DND-41 (cell line): ENCODE measurements around the gene TDRD12.

ENCODE experiments used
- ATAC-seq: fragments of 200-7000 bp; cut with Tn5 transposase; 3 replicates; pipeline ENCODE4 v1.9.1; 2021; ENCODE audit warnings: low read depth; ENCODE audit not compliant: insufficient read depth
- DNase-seq: peaks from one replicate; pipeline ENCODE4 v3.0.0-alpha.2; 2020
- H2AFZ ChIP-seq: 2 replicates; pipeline ENCODE4 v1.6.0; 2012; ENCODE audit warnings: low read depth, low read length
- H3K27ac ChIP-seq: 2 replicates; pipeline ENCODE4 v1.5.1; 2012; ENCODE audit warnings: low read length, inconsistent platforms
- H3K27me3 ChIP-seq: fragments of 200-600 bp; sonication (generic); 2 replicates; pipeline ENCODE4 v1.6.0; 2012; ENCODE audit warnings: low read length, mild to moderate bottlenecking, inconsistent platforms; ENCODE audit not compliant: insufficient read depth, poor library complexity
- H3K36me3 ChIP-seq: 2 replicates; pipeline ENCODE4 v1.5.1; 2012; ENCODE audit warnings: low read length, inconsistent platforms; ENCODE audit not compliant: insufficient read depth
- H3K4me1 ChIP-seq: 2 replicates; pipeline ENCODE4 v1.5.1; 2012; ENCODE audit warnings: mild to moderate bottlenecking, low read length; ENCODE audit not compliant: insufficient read depth
- H3K4me2 ChIP-seq: 2 replicates; pipeline ENCODE4 v1.6.0; 2012; ENCODE audit warnings: mild to moderate bottlenecking, moderate library complexity, low read length, inconsistent platforms; ENCODE audit not compliant: insufficient read depth
- H3K4me3 ChIP-seq, 2 experiments: fragments of 200-600 bp in 1 of 2; shearing (Covaris generic) in 1 of 2; 2 replicates each; pipeline ENCODE4 v1.5.1; 2012 to 2016; ENCODE audit warnings: inconsistent platforms in 2 of 2, low read length in 2 of 2, mild to moderate bottlenecking in 2 of 2, low read depth in 1 of 2, moderate library complexity in 1 of 2
- H3K79me2 ChIP-seq: 2 replicates; pipeline ENCODE4 v1.6.0; 2012; ENCODE audit warnings: low read length, inconsistent platforms; ENCODE audit not compliant: insufficient read depth
- H3K9ac ChIP-seq: 2 replicates; pipeline ENCODE4 v1.6.0; 2012; ENCODE audit warnings: low read depth, mild to moderate bottlenecking, inconsistent platforms, low read length, moderate library complexity
- H3K9me3 ChIP-seq: 2 replicates; pipeline ENCODE4 v1.5.1; 2012; ENCODE audit warnings: low read length, moderate library complexity, mild to moderate bottlenecking, inconsistent platforms; ENCODE audit not compliant: insufficient read depth, severe bottlenecking
- H4K20me1 ChIP-seq: 2 replicates; pipeline ENCODE4 v1.6.0; 2012; ENCODE audit warnings: low read length; ENCODE audit not compliant: insufficient read depth
- CTCF ChIP-seq: IDR thresholded peaks from 2 replicates; pipeline ENCODE4 v1.5.1; 2012; ENCODE audit warnings: borderline replicate concordance, low read length, moderate library complexity, mild to moderate bottlenecking; ENCODE audit not compliant: poor library complexity, severe bottlenecking; ENCODE audit errors: extremely low read depth
- EZH2 ChIP-seq: IDR thresholded peaks from 3 replicates; pipeline ENCODE4 v1.6.1; 2012; ENCODE audit warnings: borderline replicate concordance, low read depth, mild to moderate bottlenecking, moderate library complexity, low read length, inconsistent platforms; ENCODE audit not compliant: severe bottlenecking

TDRD12 gene

GRCh38 chr19:32822916-32823746, 103.6 kb downstream of the TDRD12 start:
- no peaks in the 10 kb centered on the region for H3K9me3 ChIP-seq
- ATAC-seq: no peak

GRCh38 chr19:32823747-32824102, 104.2 kb downstream of the TDRD12 start:
- Histone ChIP-seq H3K4me3 (no peak overlapping the region), H3K27me3 (no peaks in the 10 kb centered on the region)

More at GRCh38 chr19:32822916-32823746, 103.6 kb downstream of the TDRD12 start:
- Histone ChIP-seq H2AFZ (no peak overlapping the region), H3K27ac (no peak overlapping the region), H3K4me1 (no peaks in the 10 kb centered on the region), H3K4me3 (no peak overlapping the region), H4K20me1 (0 out of 2 replicates have a peak, but pooled peaks cover 5% of the 10 kb centered on the region), H3K36me3 (no peaks in the 10 kb centered on the region), H3K9ac (no peak overlapping the region), H3K79me2 (no peaks in the 10 kb centered on the region), H3K4me2 (no peak overlapping the region), H3K27me3 (no peaks in the 10 kb centered on the region)
- no peak for TF ChIP-seq CTCF
- no peak for TF ChIP-seq EZH2
- DNase-seq: no peak

GRCh38 chr19:32824191-32824751, 104.7 kb downstream of the TDRD12 start:
- H3K4me1 ChIP-seq: no peaks in the 10 kb centered on the region
- TF ChIP-seq CTCF: no peak
- TF ChIP-seq EZH2: no peak
- H3K27me3 ChIP-seq: no peaks in the 10 kb centered on the region
- ATAC-seq (no peak), DNase-seq (no peak)
- no peak overlapping the region for H3K27ac ChIP-seq
- H2AFZ ChIP-seq: no peak overlapping the region
- H3K4me2 ChIP-seq: no peak overlapping the region
- no peak overlapping the region for H3K4me3 ChIP-seq
- no peaks in the 10 kb centered on the region for H4K20me1 ChIP-seq
- no peaks in the 10 kb centered on the region for H3K79me2 ChIP-seq
- no peak overlapping the region for H3K9ac ChIP-seq
- no peaks in the 10 kb centered on the region for H3K36me3 ChIP-seq
- no peaks in the 10 kb centered on the region for H3K9me3 ChIP-seq

More at GRCh38 chr19:32823747-32824102, 104.2 kb downstream of the TDRD12 start:
- H2AFZ ChIP-seq: no peak overlapping the region
- H3K36me3 ChIP-seq: no peaks in the 10 kb centered on the region
- TF ChIP-seq CTCF (no peak), EZH2 (no peak)
- no peaks in the 10 kb centered on the region for H3K4me1 ChIP-seq
- DNase-seq: no peak
- no peak for ATAC-seq
- no peaks in the 10 kb centered on the region for H3K79me2 ChIP-seq
- H3K27ac ChIP-seq: no peak overlapping the region
- no peak overlapping the region for H3K9ac ChIP-seq
- H3K9me3 ChIP-seq: no peaks in the 10 kb centered on the region
- no peak overlapping the region for H3K4me2 ChIP-seq
- H4K20me1 ChIP-seq: no peaks in the 10 kb centered on the region
